Stimulated activated CD8-positive, alpha-beta memory T cell treated with anti-CD3 and anti-CD28 coated beads, Interleukin-7, amount 100 ng/mL, for 4 hours (primary cell): ENCODE measurements around the gene PGC.

Experiments
- DNase-seq, 2 donors: peaks; one replicate each; pipeline ENCODE4 v3.0.0-alpha.2; 2020; ENCODE audit warnings: low read depth in 2 of 2

The PGC gene

DNA sequence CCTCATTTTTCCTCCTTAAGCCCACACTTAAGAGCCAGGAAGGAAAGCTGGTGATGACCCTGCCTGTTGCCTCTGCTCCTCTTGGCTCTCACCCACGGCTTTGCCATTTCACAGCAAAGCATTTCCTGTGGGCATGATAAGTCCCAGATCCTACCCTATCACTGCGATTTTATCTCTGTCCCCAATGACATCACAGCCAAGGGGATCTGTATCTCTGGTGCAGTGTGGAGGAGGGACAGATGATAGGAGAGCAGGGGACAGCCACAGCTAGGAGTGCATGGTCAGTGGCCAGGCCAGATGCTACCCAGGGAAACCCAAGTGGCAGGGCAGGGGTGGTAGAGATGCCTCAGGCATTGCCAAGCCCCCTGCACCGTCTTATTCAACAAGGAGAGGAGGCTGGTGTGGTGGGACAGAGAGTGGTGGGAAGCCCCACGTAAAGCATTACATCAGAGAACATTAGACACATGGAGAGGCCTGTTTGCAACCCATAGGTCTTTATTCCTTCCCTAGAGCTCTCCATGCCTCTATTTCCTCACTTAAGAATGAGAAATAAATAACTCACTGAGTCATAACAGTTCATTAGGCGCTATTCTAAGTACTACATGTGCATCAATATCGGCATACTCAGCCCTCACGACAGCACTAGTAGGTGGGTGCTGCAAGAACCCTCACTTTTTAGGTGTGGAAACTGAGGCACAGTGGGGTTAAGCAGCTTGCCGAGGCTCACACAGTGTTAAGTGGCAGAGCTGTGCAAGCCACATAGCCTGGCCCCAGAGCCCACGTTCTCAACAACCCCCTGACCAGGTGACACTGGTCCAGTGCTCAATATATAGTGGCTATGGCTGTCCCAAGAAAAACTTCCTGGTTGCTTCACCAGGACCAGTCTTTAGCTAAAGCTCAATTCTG lies 16.4 kb downstream of the PGC start:
- no peak for DNase-seq

- no peak for DNase-seq
Observed at GRCh38 chr6:41729624-41730023, 17.6 kb downstream of the PGC start.

DNA sequence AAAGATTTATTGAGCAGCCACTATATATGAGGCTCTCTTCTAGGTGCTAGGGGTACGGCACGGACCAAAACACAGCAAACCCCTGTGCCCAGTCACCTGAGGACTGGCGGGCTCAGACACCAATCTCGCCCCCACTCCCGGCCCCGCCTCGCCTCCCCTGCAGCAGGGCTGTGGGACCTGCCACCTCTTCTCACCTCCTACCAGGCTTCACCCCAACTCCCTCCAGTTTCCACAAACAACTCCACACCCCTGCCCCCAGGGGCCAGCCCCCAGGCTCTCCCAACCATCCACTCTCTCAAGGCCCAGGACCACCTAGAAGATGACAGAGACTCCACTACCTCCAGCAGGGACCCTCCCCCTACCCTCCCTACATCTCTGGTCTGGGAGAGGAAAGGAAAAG lies 18.2 kb downstream of the PGC start:
- DNase-seq, result no peak

GRCh38 chr6:41728073-41728936 lies 18.9 kb downstream of the PGC start:
- no peak for DNase-seq

DNA sequence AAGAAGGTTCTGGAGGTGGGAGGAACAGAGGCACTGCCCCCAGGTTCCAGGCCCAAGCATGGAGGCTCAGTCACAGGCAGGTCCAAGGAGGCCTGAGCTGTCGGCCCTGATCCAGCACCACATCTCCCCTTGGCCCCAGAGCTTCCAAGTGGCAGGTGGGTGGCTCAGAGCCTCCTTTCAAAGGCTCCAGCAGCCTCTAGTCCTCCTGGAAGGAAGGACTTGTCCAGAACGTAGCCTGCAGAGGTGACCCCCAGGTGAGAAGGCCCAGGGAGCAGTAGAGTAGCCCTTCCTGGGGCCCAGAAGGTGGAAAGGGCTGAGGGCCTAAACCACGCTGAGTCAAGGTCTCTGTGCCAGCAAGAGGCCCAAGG lies 19.5 kb downstream of the PGC start:
- no peak for DNase-seq

GRCh38 chr6:41726876-41727275 lies 20.3 kb downstream of the PGC start:
- no peak for DNase-seq

GRCh38 chr6:41724586-41725501 lies 22.4 kb downstream of the PGC start:
- DNase-seq, result no peak

DNA sequence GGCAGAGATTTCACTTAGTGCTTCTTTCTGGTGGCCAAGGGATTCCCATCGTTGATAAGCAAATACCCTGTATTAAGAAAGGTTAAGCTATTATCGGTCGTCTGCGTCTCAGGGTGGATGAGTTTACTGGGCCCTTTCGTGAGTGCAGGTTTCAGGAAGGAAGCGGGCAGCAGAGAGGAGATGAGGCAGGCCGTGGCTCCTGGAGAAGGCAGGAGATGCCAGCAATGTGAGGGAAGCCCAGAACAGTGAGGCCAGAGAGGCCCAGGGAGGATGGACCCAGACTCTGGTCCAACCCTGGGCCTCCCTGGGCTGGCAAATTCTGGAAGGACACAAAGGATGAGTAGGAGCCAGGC lies 23.0 kb downstream of the PGC start:
- DNase-seq, result no peak

DNA sequence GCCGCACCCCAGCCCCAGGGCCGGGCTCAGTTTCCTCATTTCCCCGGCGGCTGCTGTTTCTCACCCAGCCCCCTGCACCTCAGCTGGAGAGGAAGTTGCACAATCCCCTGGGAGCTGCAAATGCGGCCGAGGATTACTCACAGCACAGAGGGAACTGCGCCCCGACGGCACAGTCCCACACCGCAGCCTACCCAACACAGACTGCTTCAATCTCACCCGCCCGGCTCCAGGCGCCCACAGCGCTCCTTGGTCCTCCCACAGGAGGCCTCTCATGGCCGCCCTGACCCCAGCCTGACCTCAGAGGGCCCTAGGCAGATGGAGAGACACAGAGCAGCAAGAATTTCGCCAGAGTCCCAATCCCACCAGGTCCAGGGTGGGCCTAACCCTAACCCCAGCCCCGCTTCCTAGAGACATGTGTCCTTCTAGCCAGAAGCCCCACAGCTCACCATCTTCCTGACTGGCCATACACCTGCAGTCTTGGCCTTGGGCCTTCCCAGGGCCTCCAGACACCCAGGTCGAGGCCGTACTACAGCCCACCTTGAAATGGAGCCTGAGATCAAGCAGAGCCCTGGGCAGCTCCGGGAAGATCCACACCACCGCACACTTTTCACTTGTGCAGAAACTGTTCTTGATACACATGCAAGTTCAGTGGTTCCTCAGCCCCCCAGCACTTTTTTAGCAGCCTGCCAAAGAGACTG lies 23.5 kb downstream of the PGC start:
- DNase-seq, result no peak

DNA sequence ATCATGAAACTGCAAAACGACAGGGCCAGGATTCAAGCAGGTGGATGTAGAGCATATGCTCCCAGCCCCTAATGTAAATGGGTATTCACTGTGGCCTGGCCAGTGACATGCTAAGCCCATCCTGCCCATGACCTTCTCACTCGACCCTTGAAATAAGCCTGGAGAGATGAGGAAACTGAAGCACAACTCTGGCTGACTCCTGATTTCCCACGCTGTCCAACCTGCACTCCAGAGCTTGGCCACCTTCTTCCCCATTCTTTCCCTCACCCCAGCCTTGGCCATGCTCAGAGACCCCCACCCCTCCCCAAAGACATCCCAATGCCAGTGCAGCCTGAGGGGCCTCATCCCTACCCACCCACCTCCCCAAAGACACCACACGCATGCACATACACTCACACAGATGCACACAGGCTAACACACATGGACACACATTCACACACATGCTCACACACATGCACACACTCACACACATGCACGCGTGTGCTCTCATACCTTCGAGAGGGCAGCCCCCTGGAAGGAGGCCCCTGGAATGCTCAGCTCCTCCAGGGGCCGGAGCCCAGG lies 24.1 kb downstream of the PGC start:
- no peak for DNase-seq

GRCh38 chr6:41721414-41721813 lies 25.8 kb downstream of the PGC start:
- DNase-seq, result no peak

DNA sequence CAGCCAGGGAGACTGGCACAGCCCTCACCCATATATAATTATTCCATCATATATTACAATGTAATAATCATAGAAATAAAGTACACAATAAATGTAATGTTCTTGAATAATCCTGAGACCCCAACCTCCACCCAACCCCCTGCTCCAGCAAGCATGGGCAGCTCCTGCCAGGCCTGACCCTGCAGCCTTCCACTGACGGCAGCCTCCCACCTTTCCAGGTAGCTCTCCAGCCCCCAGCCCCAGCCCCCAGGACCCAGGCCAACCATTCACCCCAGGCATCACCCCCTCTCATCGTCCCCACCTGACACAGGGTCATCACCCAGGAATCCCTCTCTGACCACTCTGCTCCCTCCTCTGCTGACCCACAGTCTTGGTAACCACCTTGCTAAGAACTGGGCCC lies 26.4 kb downstream of the PGC start:
- DNase-seq, result no peak

GRCh38 chr6:41720262-41720620 lies 27.0 kb downstream of the PGC start:
- no peak for DNase-seq

GRCh38 chr6:41719436-41720261 lies 27.5 kb downstream of the PGC start:
- no peak for DNase-seq

- DNase-seq, result no peak
Observed at GRCh38 chr6:41718828-41719227, 28.4 kb downstream of the PGC start.

GRCh38 chr6:41717392-41717736 lies 29.8 kb downstream of the PGC start:
- DNase-seq, result no peak

DNA sequence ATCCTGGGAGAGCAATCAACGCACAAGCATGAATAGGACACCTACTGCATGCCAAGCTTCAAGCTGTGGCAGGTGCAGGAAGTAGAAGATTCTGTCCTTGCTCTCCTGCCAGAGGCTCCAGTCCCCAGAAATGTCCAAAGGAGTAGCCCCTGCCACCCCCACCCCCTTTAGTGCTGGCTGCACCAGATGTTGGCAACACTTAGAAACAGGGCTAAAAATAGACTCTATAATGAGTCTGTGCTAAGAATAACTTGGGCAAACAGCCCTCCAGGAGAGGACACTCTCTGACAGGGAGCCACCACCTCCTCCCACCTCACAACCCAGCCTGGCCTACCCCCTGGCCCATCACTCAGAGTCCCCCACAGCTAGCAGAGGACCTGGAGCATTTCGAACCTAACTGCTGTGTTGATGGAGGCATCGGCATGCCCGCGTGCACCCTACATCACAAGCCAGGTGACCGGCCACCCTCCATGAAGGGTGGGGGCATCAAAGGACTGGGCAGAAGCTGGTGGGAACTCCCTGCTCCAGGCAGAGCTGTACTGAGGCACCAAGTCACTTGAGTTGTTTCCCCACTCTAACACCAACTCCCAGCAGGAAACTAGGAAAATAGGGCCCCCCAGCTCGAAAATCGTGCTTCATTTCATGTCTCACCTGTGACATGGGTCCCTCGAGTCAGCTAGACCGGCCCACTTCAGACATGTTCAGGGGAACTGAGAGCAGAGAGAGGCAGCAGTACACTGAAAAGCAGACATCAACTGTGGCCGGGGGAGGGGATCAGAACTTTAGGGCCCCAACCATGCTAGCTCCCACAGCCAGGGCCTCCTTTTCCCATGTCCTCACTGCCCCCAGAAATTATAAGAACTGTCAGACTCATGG lies 30.4 kb downstream of the PGC start:
- DNase-seq, result no peak

GRCh38 chr6:41715795-41716515 lies 31.2 kb downstream of the PGC start:
- no peak for DNase-seq
